Measurements from ENCODE around the gene RAP1GAP. TPM values are rescaled to one million over a fixed set of nuclear protein-coding genes. Genes with fewer than 3 reads are reported as not detected.

RAP1GAP gene
- polyA plus RNA-seq, 2 of the 4 experiments (the other 2 are of a cell fraction): 5.4 to 16.7 TPM

DNA sequence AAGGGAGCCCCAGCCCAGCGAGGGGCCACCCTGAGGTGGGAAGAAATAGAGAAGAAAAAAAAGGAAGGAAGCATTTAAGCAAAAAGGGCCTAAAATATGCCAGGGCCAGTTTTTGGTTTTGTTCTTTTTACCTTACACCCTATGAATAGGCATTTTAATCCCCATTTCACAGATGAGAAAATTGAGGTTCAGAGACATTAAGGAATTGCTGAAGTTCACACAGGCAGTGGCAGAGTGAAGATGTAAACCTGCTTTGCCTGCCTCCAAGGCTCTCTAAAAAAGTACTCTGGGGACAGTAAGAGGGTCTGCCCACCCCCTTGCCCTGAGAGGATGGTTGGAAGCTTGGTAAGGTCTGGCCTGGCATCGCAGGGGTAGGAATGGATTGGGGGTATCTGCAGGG is 19.8 kb downstream of the RAP1GAP start (continued):
- TF ChIP-seq, protein P1, sequence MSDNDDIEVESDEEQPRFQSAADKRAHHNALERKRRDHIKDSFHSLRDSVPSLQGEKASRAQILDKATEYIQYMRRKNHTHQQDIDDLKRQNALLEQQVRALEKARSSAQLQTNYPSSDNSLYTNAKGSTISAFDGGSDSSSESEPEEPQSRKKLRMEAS (IDR thresholded peaks at IDR 0.05): no peak
- no peak for TF ChIP-seq POLR2A (IDR thresholded peaks at IDR 0.05; ENCODE audit: low read length)

DNA sequence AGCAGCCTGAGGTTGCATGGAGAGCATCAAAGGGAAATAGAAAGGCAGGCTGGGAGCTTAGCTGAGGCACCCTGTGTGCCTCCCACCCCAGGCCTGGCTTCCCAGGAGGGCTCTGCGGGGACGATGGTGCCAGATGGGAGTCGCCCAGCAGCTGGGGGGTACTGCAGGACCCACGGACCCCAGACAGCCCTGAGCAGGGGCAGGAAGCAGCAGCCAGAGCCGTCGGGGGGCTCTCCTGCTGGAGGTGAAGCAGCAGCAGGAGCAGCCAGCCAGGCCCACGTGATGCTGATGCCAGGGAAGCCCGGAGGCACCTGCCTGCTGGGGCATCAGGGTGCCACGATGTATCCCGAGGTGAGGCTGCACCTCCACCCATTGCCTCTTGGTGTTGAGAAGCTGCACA is 20.4 kb downstream of the RAP1GAP start:
- Histone ChIP-seq H3K4me1 (peaks cover 28% of the 10 kb centered on the region), H3K27ac (no peak overlapping the region), H3K4me2 (no peak overlapping the region), H3K9me3 (no peaks in the 10 kb centered on the region), H3K4me3 (no peak overlapping the region)
- no peak for DNase-seq (ENCODE audit: low read depth in 1 of 2, low spot score in 1 of 2)
- no peak for ATAC-seq
- FAIRE-seq: no peak
- ChIA-PET CTCF (interaction anchor here (5.7 kb wide), 1 partner anchor 10 kb away, joined by 29 read pairs; no protein-coding TSS in a partner anchor), POLR2A (no interaction called here)
- TF ChIP-seq, protein P2, sequence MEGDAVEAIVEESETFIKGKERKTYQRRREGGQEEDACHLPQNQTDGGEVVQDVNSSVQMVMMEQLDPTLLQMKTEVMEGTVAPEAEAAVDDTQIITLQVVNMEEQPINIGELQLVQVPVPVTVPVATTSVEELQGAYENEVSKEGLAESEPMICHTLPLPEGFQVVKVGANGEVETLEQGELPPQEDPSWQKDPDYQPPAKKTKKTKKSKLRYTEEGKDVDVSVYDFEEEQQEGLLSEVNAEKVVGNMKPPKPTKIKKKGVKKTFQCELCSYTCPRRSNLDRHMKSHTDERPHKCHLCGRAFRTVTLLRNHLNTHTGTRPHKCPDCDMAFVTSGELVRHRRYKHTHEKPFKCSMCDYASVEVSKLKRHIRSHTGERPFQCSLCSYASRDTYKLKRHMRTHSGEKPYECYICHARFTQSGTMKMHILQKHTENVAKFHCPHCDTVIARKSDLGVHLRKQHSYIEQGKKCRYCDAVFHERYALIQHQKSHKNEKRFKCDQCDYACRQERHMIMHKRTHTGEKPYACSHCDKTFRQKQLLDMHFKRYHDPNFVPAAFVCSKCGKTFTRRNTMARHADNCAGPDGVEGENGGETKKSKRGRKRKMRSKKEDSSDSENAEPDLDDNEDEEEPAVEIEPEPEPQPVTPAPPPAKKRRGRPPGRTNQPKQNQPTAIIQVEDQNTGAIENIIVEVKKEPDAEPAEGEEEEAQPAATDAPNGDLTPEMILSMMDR (IDR thresholded peaks at IDR 0.05): no peak
- TF ChIP-seq TP53 (CRISPR knock-in tag; IDR thresholded peaks at IDR 0.05): no peak
- TF ChIP-seq RNF2 (IDR thresholded peaks at IDR 0.05; ENCODE audit: borderline replicate concordance, low read depth): no peak
- no peak for TF ChIP-seq HOXB5 (CRISPR knock-in tag; IDR thresholded peaks at IDR 0.05)
- TF ChIP-seq CHD4 (IDR thresholded peaks at IDR 0.05; ENCODE audit: borderline replicate concordance): no peak
- TF ChIP-seq, protein P3, sequence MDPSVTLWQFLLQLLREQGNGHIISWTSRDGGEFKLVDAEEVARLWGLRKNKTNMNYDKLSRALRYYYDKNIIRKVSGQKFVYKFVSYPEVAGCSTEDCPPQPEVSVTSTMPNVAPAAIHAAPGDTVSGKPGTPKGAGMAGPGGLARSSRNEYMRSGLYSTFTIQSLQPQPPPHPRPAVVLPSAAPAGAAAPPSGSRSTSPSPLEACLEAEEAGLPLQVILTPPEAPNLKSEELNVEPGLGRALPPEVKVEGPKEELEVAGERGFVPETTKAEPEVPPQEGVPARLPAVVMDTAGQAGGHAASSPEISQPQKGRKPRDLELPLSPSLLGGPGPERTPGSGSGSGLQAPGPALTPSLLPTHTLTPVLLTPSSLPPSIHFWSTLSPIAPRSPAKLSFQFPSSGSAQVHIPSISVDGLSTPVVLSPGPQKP (IDR thresholded peaks at IDR 0.05; ENCODE audit: low read depth, low read length): no peak
- no peak for TF ChIP-seq ZNF302 (CRISPR knock-in tag; IDR thresholded peaks at IDR 0.05)
- WGBS (ENCODE audit: missing lambda C conversion rate): 92% methylated on average over 2 of the region's 10 CpGs

DNA sequence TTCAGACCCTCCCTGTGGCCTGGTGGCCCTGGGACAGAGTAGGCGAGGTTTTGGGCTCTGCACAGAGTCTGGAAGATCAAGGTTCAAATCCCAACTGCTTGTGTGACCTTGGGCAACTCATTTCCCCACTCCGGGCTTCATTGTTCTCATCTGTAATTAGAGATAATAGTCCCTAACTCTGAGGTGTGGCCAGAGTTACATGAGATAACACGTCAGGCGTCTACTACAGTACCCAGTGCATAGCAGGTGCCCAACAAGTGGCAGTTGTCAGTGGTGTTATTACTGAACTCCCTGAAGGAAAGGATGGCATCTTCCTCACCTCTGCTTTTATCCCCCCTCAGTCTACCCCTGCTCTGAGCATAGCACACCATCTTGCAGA is 20.8 kb downstream of the RAP1GAP start:
- ChIA-PET CTCF (interaction anchor here (5.7 kb wide), 1 partner anchor 10 kb away, joined by 29 read pairs; no protein-coding TSS in a partner anchor), POLR2A (no interaction called here)
- ATAC-seq (no peak), DNase-seq (ENCODE audit: low read depth in 1 of 2, low spot score in 1 of 2) (no peak), FAIRE-seq (no peak)
- TF ChIP-seq CBX8 (IDR thresholded peaks at IDR 0.05) (no peak), JUN (IDR thresholded peaks at IDR 0.05) (no peak), ZC3H11A (IDR thresholded peaks at IDR 0.05) (no peak), TFCP2L1 (CRISPR knock-in tag; IDR thresholded peaks at IDR 0.05) (no peak)
- TF ChIP-seq, protein P4, sequence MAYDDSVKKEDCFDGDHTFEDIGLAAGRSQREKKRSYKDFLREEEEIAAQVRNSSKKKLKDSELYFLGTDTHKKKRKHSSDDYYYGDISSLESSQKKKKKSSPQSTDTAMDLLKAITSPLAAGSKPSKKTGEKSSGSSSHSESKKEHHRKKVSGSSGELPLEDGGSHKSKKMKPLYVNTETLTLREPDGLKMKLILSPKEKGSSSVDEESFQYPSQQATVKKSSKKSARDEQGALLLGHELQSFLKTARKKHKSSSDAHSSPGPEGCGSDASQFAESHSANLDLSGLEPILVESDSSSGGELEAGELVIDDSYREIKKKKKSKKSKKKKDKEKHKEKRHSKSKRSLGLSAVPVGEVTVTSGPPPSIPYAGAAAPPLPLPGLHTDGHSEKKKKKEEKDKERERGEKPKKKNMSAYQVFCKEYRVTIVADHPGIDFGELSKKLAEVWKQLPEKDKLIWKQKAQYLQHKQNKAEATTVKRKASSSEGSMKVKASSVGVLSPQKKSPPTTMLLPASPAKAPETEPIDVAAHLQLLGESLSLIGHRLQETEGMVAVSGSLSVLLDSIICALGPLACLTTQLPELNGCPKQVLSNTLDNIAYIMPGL (CRISPR knock-in tag; IDR thresholded peaks at IDR 0.05; ENCODE audit: borderline replicate concordance): no peak
- Histone ChIP-seq H3K9me3 (no peaks in the 10 kb centered on the region), H3K4me3 (no peak overlapping the region), H3K4me1 (peaks cover 27% of the 10 kb centered on the region), H3K4me2 (no peak overlapping the region), H3K27ac (no peak overlapping the region)
- 59% methylated on average over 4 of the region's 4 CpGs for WGBS (ENCODE audit: missing lambda C conversion rate)

DNA sequence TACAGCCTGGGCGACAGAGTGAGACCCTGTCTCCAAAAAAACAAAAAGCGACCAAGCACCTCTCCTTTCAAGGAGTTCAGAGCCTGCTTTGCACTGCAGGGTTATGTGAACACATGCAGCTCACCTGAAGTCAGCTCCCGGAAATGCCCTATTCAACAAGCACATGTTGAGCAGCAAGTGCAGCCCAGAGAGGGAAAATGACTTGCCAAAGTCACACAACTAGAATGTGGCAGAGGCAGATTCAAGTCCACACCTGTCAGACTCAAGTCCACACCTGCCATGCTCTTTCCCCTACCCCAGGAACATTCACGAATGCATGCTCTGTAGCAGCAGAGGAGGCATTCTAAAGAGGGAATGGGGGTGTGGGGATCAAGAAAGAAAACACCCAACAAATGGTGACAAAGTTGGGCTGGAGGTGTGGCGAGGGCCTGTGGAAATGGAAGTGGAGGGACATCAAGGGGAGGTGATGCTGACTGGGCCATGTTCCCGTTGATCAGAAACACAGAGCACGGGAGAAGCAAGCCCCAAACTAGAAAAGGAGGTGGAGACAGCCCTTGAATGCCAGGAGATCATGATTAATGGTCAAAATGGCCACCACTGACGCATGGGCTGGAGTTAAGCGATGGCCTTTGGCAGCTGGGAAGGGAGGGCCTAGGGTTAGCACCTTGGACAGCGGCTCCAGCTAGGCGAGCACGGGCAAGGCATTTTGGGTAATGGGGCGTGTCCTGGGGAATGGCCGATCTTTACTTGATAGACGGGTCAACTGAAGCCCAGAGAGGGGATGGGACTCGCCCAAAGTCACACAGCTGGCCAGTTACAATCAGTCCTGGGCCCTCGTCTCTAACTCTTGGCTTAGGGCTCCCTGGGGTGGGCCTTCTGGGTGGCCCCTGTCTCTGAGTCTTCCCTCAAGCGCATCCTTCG is 21.5 kb downstream of the RAP1GAP start:
- CTCF ChIA-PET: interaction anchor here (5.7 kb wide), 1 partner anchor 11 kb away, joined by 29 read pairs; no protein-coding TSS in a partner anchor
- ATAC-seq: peak in 1 of 2 experiments; percentile 78; a peak in 3 of 6 replicates
- TF ChIP-seq, protein P5, sequence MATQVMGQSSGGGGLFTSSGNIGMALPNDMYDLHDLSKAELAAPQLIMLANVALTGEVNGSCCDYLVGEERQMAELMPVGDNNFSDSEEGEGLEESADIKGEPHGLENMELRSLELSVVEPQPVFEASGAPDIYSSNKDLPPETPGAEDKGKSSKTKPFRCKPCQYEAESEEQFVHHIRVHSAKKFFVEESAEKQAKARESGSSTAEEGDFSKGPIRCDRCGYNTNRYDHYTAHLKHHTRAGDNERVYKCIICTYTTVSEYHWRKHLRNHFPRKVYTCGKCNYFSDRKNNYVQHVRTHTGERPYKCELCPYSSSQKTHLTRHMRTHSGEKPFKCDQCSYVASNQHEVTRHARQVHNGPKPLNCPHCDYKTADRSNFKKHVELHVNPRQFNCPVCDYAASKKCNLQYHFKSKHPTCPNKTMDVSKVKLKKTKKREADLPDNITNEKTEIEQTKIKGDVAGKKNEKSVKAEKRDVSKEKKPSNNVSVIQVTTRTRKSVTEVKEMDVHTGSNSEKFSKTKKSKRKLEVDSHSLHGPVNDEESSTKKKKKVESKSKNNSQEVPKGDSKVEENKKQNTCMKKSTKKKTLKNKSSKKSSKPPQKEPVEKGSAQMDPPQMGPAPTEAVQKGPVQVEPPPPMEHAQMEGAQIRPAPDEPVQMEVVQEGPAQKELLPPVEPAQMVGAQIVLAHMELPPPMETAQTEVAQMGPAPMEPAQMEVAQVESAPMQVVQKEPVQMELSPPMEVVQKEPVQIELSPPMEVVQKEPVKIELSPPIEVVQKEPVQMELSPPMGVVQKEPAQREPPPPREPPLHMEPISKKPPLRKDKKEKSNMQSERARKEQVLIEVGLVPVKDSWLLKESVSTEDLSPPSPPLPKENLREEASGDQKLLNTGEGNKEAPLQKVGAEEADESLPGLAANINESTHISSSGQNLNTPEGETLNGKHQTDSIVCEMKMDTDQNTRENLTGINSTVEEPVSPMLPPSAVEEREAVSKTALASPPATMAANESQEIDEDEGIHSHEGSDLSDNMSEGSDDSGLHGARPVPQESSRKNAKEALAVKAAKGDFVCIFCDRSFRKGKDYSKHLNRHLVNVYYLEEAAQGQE (IDR thresholded peaks at IDR 0.05): peak; percentile 93
- TF ChIP-seq GATA3 (IDR thresholded peaks at IDR 0.05; ENCODE audit: borderline replicate concordance) (no peak), HOXB13 (CRISPR knock-in tag; IDR thresholded peaks at IDR 0.05; ENCODE audit: low read depth) (no peak), MAFK (IDR thresholded peaks at IDR 0.05; ENCODE audit: partially characterized antibody) (no peak), RFX5 (IDR thresholded peaks at IDR 0.05) (no peak), ZFP36 (IDR thresholded peaks at IDR 0.05; ENCODE audit: borderline replicate concordance, partially characterized antibody) (peak; percentile 56), HOXB5 (CRISPR knock-in tag; IDR thresholded peaks at IDR 0.05) (peak; percentile 96), NR3C1 (IDR thresholded peaks at IDR 0.05) (no peak), MYC (IDR thresholded peaks at IDR 0.05; ENCODE audit: borderline replicate concordance, low read length) (no peak), HEYL (CRISPR knock-in tag; IDR thresholded peaks at IDR 0.05) (no peak)

More for the DNA sequence above, 21.5 kb downstream of the RAP1GAP start:
- 59% methylated on average over 17 of the region's 19 CpGs for WGBS (ENCODE audit: missing lambda C conversion rate)
- POLR2A ChIA-PET: no interaction called here
- FAIRE-seq (no peak), DNase-seq (ENCODE audit: low read depth in 1 of 2, low spot score in 1 of 2) (peak in 1 of 2 experiments; percentile 55)
- Histone ChIP-seq H3K27ac (no peak overlapping the region), H3K4me2 (no peak overlapping the region), H3K4me3 (no peak overlapping the region), H3K9me3 (no peaks in the 10 kb centered on the region), H3K4me1 (peaks cover 20% of the 10 kb centered on the region)

All from A549 (cell line).